ENCODE data around the gene PARP14.

PARP14 gene

DNA sequence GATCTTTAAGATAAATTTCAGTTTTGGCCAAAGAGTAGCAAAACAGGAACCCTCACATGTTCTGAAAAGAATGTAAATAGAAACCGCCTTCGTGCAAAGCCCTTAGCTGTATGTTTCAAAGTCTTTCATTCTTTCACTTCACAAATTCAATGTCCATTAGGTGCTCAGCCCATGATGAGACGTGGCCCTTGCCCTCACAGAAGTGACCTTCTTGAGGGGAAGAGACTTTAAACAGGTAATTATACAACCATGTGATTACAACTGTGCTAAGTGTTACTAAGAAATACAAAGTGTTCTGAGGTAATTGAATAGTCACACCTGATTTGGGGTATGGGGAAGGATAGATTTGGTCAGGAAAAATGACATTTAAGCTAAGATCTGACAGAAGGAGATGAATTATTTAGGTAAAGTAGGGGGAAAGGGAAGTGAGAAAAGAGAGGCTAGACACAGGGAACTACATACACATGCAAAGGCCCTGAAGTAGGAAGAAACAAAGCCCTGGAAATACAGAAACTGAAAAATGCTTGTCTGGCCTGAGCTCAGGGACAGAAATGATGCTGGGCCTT lies 93.4 kb downstream of the PARP14 start:
- TF ChIP-seq, protein P1, sequence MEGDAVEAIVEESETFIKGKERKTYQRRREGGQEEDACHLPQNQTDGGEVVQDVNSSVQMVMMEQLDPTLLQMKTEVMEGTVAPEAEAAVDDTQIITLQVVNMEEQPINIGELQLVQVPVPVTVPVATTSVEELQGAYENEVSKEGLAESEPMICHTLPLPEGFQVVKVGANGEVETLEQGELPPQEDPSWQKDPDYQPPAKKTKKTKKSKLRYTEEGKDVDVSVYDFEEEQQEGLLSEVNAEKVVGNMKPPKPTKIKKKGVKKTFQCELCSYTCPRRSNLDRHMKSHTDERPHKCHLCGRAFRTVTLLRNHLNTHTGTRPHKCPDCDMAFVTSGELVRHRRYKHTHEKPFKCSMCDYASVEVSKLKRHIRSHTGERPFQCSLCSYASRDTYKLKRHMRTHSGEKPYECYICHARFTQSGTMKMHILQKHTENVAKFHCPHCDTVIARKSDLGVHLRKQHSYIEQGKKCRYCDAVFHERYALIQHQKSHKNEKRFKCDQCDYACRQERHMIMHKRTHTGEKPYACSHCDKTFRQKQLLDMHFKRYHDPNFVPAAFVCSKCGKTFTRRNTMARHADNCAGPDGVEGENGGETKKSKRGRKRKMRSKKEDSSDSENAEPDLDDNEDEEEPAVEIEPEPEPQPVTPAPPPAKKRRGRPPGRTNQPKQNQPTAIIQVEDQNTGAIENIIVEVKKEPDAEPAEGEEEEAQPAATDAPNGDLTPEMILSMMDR (IDR thresholded peaks at IDR 0.05; ENCODE audit: low read depth, low read length, missing control alignments), result no peak
- no peak overlapping the region for H3K4me3 ChIP-seq (replicated peaks; ENCODE audit: low read depth, low read length)
- DNase-seq (ENCODE audit: extremely low read depth, low read depth), result no peak

DNA sequence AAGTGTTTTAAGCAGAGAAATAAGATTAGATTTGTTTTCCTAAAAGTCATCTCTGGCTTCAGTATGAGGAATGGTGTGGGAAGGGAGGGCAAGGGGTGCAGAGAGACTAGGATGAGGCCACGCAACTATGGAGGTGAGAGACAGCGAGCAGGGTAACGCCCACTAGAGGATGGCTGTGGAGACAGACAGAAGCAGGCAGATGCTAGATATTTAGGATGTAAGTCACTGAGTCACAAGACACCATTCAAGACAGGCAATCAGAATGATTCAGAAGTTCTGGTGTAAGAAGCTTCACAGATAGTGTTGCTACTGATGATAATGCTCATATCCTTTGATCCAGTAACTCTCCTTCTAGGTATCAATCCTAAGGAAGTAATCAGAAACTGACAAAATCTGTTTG lies 93.9 kb downstream of the PARP14 start:
- TF ChIP-seq, protein P1 (IDR thresholded peaks at IDR 0.05; ENCODE audit: low read depth, low read length, missing control alignments), result no peak
- H3K4me3 ChIP-seq (replicated peaks; ENCODE audit: low read depth, low read length), result no peak overlapping the region
- DNase-seq (ENCODE audit: extremely low read depth, low read depth), result no peak

DNA sequence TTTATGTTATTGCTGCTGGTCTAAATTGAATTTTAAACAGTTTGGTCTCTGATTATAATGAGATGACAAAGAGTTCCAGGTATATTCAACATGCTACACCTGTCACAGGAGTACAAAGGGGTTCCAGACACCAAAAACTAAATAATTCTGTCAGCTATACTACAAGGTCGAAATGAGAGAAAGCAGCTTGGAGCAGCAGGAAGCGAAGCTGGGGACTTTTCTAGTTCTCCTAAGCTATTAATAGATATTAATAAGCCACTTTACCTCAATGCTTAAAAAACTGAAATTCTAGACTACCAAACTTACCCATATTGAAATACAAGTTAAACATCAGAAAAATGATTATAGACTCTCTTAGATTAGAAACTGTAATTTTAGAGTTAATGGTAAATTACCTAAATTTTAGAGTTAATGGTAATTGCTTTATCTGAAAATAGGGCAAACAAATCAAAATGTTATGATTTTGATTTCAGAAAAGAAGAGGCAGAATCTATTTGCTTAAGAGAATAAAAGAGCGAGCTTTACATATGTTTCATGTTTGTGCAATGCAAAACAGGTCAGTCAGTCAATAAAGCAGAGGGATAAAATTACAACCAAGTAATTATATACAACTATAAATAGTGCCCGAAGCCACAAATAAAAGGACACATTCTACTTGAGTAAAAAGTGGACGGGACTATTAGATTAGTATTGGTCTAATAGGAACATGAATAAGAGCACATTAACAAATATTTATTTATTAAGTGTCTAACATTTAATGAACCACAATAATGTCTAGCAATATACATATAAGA lies 96.2 kb downstream of the PARP14 start:
- TF ChIP-seq, protein P1 (IDR thresholded peaks at IDR 0.05; ENCODE audit: low read depth, low read length, missing control alignments), result no peak
- DNase-seq (ENCODE audit: extremely low read depth, low read depth), result no peak
- no peak overlapping the region for H3K4me3 ChIP-seq (replicated peaks; ENCODE audit: low read depth, low read length)

DNA sequence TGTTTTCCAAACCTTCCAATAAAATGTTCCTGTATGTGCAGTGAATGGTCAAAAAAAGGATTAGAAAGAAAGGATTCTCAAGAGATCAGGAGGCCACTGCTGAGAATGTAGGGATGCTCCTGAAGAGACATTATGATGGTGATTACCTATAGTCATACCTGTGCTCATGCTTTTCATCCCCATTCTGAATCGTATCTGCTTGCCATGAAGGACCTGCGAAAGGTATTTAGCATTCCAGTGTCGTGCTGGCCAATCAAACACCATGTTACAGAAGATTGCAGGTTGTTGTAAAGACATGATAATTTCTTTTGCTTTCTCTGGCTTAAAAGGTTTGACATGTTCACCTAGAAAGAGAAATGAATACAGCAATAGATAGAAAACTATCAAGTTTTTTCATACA lies 96.9 kb downstream of the PARP14 start:
- DNase-seq (ENCODE audit: extremely low read depth, low read depth), result no peak
- TF ChIP-seq, protein P1 (IDR thresholded peaks at IDR 0.05; ENCODE audit: low read depth, low read length, missing control alignments), result no peak
- no peak overlapping the region for H3K4me3 ChIP-seq (replicated peaks; ENCODE audit: low read depth, low read length)
